ENCODE results near the gene DMXL1. TPM values are rescaled to one million over a fixed set of nuclear protein-coding genes. Genes with fewer than 3 reads are reported as not detected.

Gene DMXL1
- total RNA-seq, 1 experiment from 2014 or later, result 30.0 TPM

GRCh38 chr5:119293516-119293829 is 222.6 kb downstream of the DMXL1 start:
- Histone ChIP-seq H3K4me1 (peaks cover 31% of the 10 kb centered on the region), H3K4me3 (ENCODE audit: low read depth, low read length) (no peak overlapping the region), H3K27me3 (replicated peaks; ENCODE audit: control insufficient read depth, insufficient read depth, low read length) (no peaks in the 10 kb centered on the region), H3K36me3 (ENCODE audit: control insufficient read depth, insufficient read depth, low read length) (no peaks in the 10 kb centered on the region; the same call in 1 of the 2 replicates), H3K9me3 (0 out of 2 replicates have a peak, but pooled peaks cover 5% of the 10 kb centered on the region)
- TF ChIP-seq CTCF (IDR thresholded peaks at IDR 0.05; ENCODE audit: insufficient read depth in 1 of 2, low read depth in 1 of 2, low read length in 1 of 2, severe bottlenecking in 1 of 2, unreplicated experiment in 1 of 2), result no peak
- H3K27me3 Mint-ChIP-seq (ENCODE audit: insufficient read depth, unreplicated experiment), result no peaks in the 10 kb centered on the region
- no peak overlapping the region for H3K27ac Mint-ChIP-seq (ENCODE audit: unreplicated experiment)
- no peaks in the 10 kb centered on the region for H3K36me3 Mint-ChIP-seq (ENCODE audit: insufficient read depth, unreplicated experiment)
- no peak overlapping the region for H3K4me3 Mint-ChIP-seq (ENCODE audit: unreplicated experiment)
- ChIA-PET POLR2A (no interaction called here), CTCF (no interaction called here)
- H3K9me3 Mint-ChIP-seq (ENCODE audit: unreplicated experiment), result no peaks in the 10 kb centered on the region
- H3K4me1 Mint-ChIP-seq (ENCODE audit: low read depth, unreplicated experiment), result peaks cover 19% of the 10 kb centered on the region
- intact Hi-C loops (cut with micrococcal nuclease; ENCODE audit: unreplicated experiment), result no loop called here
- no peak for DNase-seq
- BruUV-seq (replicated peaks), result no TSS peak

Small RNA genes within 50 kb of the gene (microRNA-seq; reads per million reads assigned to microRNA genes)
- not detected for gene MIR5706

Other genes with a start within 250 kb of the DMXL1 start
- 5.6 and 6.4 TPM in 2 replicates for gene DTWD2, start 82.5 kb upstream of the DMXL1 start, total RNA-seq (2022)